IPS-18c (cell line): ENCODE results near the gene SETD4.

Source experiments
- H3K4me3 ChIP-seq: 2 replicates; pipeline ENCODE4 v1.7.0; 2013; ENCODE audit warnings: low read depth, mild to moderate bottlenecking, low read length, moderate library complexity; ENCODE audit not compliant: insufficient read depth
- H3K9me3 ChIP-seq: one replicate; pipeline ENCODE4 v1.6.1; 2013; ENCODE audit warnings: mild to moderate bottlenecking, low read length, moderate library complexity; ENCODE audit not compliant: control insufficient read depth, insufficient read depth

The SETD4 gene

GRCh38 chr21:36030581-36031189 is 29.6 kb downstream of the SETD4 start:
- Histone ChIP-seq H3K4me3 (no peak overlapping the region), H3K9me3 (no peaks in the 10 kb centered on the region)

- Histone ChIP-seq H3K4me3 (no peak overlapping the region), H3K9me3 (no peaks in the 10 kb centered on the region)
These were observed 31.0 kb downstream of the SETD4 start for GRCh38 chr21:36029309-36029708.

GRCh38 chr21:36028127-36029069 is 31.9 kb downstream of the SETD4 start:
- Histone ChIP-seq H3K9me3 (no peaks in the 10 kb centered on the region), H3K4me3 (no peak overlapping the region)

DNA sequence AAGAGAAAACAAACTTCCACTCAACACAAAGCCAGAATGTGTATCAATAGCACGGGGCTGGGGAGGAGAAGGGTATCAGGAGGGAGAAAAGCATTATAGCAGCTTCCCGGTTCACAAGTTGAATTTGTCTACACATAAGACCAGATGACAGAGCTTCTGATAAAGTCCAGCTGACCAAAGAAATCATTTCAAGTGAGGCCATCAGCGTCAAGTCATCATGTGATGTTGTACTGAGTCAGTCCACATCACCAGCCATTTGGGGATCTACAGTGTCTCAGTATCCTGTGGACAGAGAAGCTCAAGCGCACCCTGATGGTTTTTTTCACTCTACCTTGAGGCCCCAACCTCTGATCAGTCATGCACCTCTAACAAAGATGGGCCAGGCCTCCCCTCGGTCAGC is 33.0 kb downstream of the SETD4 start:
- no peaks in the 10 kb centered on the region for H3K9me3 ChIP-seq
- no peak overlapping the region for H3K4me3 ChIP-seq

GRCh38 chr21:36024782-36025181 is 35.5 kb downstream of the SETD4 start:
- Histone ChIP-seq H3K9me3 (no peaks in the 10 kb centered on the region), H3K4me3 (no peak overlapping the region)

GRCh38 chr21:36023092-36023480 is 37.2 kb downstream of the SETD4 start:
- H3K9me3 ChIP-seq: no peaks in the 10 kb centered on the region
- no peak overlapping the region for H3K4me3 ChIP-seq

- Histone ChIP-seq H3K4me3 (no peak overlapping the region), H3K9me3 (no peaks in the 10 kb centered on the region)
These were observed 37.8 kb downstream of the SETD4 start for GRCh38 chr21:36022427-36023091.

- H3K4me3 ChIP-seq: no peak overlapping the region
These were observed 39.0 kb downstream of the SETD4 start for GRCh38 chr21:36021251-36021837.

GRCh38 chr21:36015045-36015444 is 45.3 kb downstream of the SETD4 start:
- H3K4me3 ChIP-seq: no peak overlapping the region
- H3K9me3 ChIP-seq: no peaks in the 10 kb centered on the region

More at GRCh38 chr21:36021251-36021837, 39.0 kb downstream of the SETD4 start:
- no peaks in the 10 kb centered on the region for H3K9me3 ChIP-seq

GRCh38 chr21:36010801-36011200 is 49.5 kb downstream of the SETD4 start:
- no peak overlapping the region for H3K4me3 ChIP-seq
- H3K9me3 ChIP-seq: no peaks in the 10 kb centered on the region

GRCh38 chr21:36008505-36008904 is 51.8 kb downstream of the SETD4 start:
- no peaks in the 10 kb centered on the region for H3K9me3 ChIP-seq
- no peak overlapping the region for H3K4me3 ChIP-seq

DNA sequence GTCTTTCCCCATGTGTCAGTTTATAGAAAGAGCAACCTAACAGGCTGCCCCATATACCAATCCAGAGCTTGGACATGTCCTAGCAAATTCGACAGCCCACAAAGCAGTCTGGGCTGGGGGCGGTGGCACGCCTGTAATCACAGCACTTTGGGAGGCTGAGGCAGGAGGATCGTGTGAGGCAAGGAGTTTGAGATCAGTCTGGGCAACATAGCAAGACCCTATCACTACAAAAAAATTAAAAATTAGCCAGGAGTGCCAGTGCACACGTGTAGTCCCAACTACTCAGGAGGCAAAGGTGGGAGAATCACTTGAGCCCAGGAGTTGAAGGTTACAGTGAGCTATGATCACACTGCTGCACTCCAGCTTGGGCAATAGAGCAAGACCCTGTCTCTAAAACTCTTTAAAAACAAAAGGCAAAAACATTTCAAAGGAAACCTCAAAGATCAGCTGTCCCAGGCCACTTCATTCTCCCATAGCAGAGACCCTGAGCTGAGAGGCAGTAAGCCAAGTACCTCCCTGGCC is 54.4 kb downstream of the SETD4 start:
- no peak overlapping the region for H3K4me3 ChIP-seq
- H3K9me3 ChIP-seq: no peaks in the 10 kb centered on the region

- Histone ChIP-seq H3K9me3 (no peaks in the 10 kb centered on the region), H3K4me3 (no peak overlapping the region)
These were observed 55.3 kb downstream of the SETD4 start for GRCh38 chr21:36005018-36005417.

DNA sequence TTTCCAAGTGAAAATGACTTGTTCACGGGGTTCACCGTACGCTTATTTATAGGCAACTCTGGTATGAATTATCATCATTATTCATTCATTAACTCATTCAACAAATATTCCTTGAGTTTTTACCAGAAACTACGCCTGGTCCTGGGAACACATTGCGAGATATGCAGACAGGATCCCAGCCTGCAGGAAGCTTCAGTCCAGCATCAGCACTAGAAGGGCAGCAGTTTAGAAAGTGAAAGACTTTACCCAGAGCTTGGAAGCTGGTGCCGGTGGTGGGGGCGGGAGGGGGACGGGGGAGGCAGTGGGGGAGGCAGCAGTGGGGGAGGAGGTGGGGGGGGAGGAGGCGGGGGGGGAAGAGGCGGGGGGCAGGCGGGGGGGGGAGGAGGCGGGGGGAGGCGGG is 55.9 kb downstream of the SETD4 start:
- Histone ChIP-seq H3K9me3 (no peaks in the 10 kb centered on the region), H3K4me3 (no peak overlapping the region)

DNA sequence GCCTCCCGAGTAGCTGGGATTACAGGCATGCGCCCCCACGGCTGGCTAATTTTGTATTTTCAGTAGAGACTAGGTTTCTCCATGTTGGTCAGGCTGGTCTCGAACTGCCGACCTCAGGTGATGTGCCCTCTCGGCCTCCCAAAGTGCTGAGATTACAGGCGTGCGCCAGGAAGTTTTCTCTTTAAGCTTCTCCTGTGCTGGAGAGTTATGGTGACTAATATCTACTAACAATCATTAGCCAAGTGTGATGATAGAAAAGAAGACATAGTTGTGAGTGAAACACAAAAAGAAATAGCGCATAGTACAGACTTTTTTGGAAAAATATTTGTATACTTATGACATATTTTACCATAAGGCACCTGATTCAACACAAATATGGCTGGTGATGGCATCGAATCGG is 56.5 kb downstream of the SETD4 start:
- H3K4me3 ChIP-seq: no peak overlapping the region

GRCh38 chr21:35996217-35996616 is 64.1 kb downstream of the SETD4 start:
- no peak overlapping the region for H3K4me3 ChIP-seq
- H3K9me3 ChIP-seq: no peaks in the 10 kb centered on the region

More for the DNA sequence above, 56.5 kb downstream of the SETD4 start:
- H3K9me3 ChIP-seq: no peaks in the 10 kb centered on the region

DNA sequence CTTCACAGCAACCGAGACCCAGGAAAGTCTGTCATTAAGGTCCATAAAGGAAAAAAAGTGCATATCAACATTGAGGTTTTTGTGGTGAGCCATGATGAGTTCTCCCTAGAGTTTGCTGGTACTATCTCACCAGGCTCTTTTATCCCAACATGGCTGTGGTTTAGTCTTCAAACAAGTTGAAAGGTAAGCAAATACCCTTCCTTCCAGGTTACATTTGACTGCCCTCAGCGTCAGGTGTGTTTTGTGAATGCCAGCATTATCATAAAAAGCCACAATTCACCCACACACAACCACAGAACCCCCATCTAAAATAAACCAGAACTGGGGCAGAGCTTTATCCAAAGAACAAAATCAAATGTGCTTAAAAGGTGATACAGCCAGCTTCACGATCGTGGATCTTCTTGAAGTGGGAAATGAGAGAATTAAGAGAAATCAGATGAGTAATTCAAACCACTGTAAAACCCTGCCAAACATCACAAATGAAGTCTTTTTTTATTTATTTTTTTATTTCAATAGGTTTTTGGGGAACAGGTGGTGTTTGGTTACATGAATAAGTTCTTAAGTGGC is 64.7 kb downstream of the SETD4 start:
- H3K4me3 ChIP-seq: no peak overlapping the region
- no peaks in the 10 kb centered on the region for H3K9me3 ChIP-seq
